GM23338 (cell line): ENCODE results near the gene ARRDC1. TPM values are rescaled to one million over a fixed set of nuclear protein-coding genes. Genes with fewer than 3 reads are reported as not detected.

Experiments used
- ATAC-seq: fragments of 200-7000 bp; cut with Tn5 transposase; 3 replicates; pipeline ENCODE4 v1.9.1; 2020
- DNase-seq: peaks from one replicate; pipeline ENCODE4 v3.0.0-alpha.2; 2015; ENCODE audit warnings: low spot score
- H2AFZ ChIP-seq: fragments of 200-600 bp; sonication (generic); 2 replicates; pipeline ENCODE4 v1.8.0; 2016; ENCODE audit warnings: antibody characterized with exemption, mild to moderate bottlenecking, moderate library complexity
- H3F3A ChIP-seq: fragments of 200-600 bp; sonication (generic); replicated peaks from 2 replicates; pipeline ENCODE4 v1.8.0; 2017; ENCODE audit warnings: antibody characterized with exemption, mixed run types, low read depth
- H3K27ac ChIP-seq: fragments of 200-600 bp; sonication (generic); 2 replicates; pipeline ENCODE4 v1.6.1; 2016; ENCODE audit warnings: low read depth
- H3K27me3 ChIP-seq: fragments of 200-600 bp; sonication (generic); 2 replicates; pipeline ENCODE4 v1.8.0; 2016; ENCODE audit warnings: mild to moderate bottlenecking, mixed run types, moderate library complexity; ENCODE audit not compliant: insufficient read depth
- H3K36me3 ChIP-seq: fragments of 200-600 bp; sonication (generic); 2 replicates; pipeline ENCODE4 v1.8.0; 2016; ENCODE audit warnings: mild to moderate bottlenecking; ENCODE audit not compliant: insufficient read depth
- H3K4me1 ChIP-seq: fragments of 200-600 bp; sonication (generic); 2 replicates; pipeline ENCODE4 v1.8.0; 2016; ENCODE audit warnings: mild to moderate bottlenecking, moderate library complexity; ENCODE audit not compliant: insufficient read depth
- H3K4me2 ChIP-seq: fragments of 200-600 bp; sonication (generic); 2 replicates; pipeline ENCODE4 v1.7.1; 2017; ENCODE audit warnings: mixed run types
- H3K4me3 ChIP-seq: fragments of 200-600 bp; sonication (generic); 2 replicates; pipeline ENCODE4 v1.6.1; 2016; ENCODE audit warnings: mixed run types
- H3K79me2 ChIP-seq: fragments of 200-600 bp; sonication (generic); replicated peaks from 2 replicates; pipeline ENCODE4 v1.8.0; 2017; ENCODE audit warnings: mild to moderate bottlenecking; ENCODE audit not compliant: insufficient read depth
- H3K9me2 ChIP-seq: fragments of 200-600 bp; sonication (generic); 2 replicates; pipeline ENCODE4 v1.8.0; 2017; ENCODE audit not compliant: insufficient read depth
- H4K20me1 ChIP-seq: fragments of 200-600 bp; sonication (generic); replicated peaks from 2 replicates; pipeline ENCODE4 v1.8.0; 2017; ENCODE audit warnings: mild to moderate bottlenecking; ENCODE audit not compliant: insufficient read depth
- H3K27ac Mint-ChIP-seq: 2 replicates; pipeline ENCODE4 v1.8.0; 2020; ENCODE audit warnings: inconsistent platforms, mild to moderate bottlenecking, moderate library complexity, mixed read lengths
- H3K27me3 Mint-ChIP-seq: 3 replicates; pipeline ENCODE4 v1.8.0; 2022; ENCODE audit warnings: low read depth, mild to moderate bottlenecking, moderate library complexity, mixed read lengths, inconsistent platforms; ENCODE audit not compliant: insufficient read depth, poor library complexity
- H3K36me3 Mint-ChIP-seq: 3 replicates; pipeline ENCODE4 v1.8.0; 2021; ENCODE audit warnings: low read depth, mild to moderate bottlenecking, inconsistent platforms, moderate library complexity, mixed read lengths
- H3K4me1 Mint-ChIP-seq: 3 replicates; pipeline ENCODE4 v1.8.0; 2020; ENCODE audit warnings: mild to moderate bottlenecking, inconsistent platforms, mixed read lengths
- H3K4me3 Mint-ChIP-seq: 3 replicates; pipeline ENCODE4 v1.8.0; 2021; ENCODE audit warnings: moderate library complexity, mild to moderate bottlenecking, inconsistent platforms, mixed read lengths
- H3K9me3 Mint-ChIP-seq: 3 replicates; pipeline ENCODE4 v1.8.0; 2020; ENCODE audit warnings: moderate library complexity, mild to moderate bottlenecking, inconsistent platforms, mixed read lengths
- CREB1 ChIP-seq: fragments of 250-450 bp; sonication (Bioruptor Pico); IDR thresholded peaks from 2 replicates; pipeline ENCODE4 v1.5.0; 2020; ENCODE audit warnings: low read depth, mild to moderate bottlenecking, moderate library complexity
- CTCF ChIP-seq, 2 experiments: fragments of 200-600 bp in 1 of 2; sonication (generic) in 1 of 2; conservative IDR thresholded peaks; 2 replicates each; pipeline versions ENCODE4 v1.5.1 to v1.6.1; 2016 to 2017; ENCODE audit warnings: antibody characterized with exemption in 2 of 2, low read depth in 2 of 2, mild to moderate bottlenecking in 2 of 2, moderate library complexity in 1 of 2
- ETS1 ChIP-seq: IDR thresholded peaks from 2 replicates; pipeline ENCODE4 v1.6.1; 2016; ENCODE audit warnings: antibody characterized with exemption
- EZH2 ChIP-seq: fragments of 200-600 bp; sonication (generic); IDR thresholded peaks from one replicate; pipeline ENCODE4 v1.8.0; 2017; ENCODE audit warnings: antibody characterized with exemption, mild to moderate bottlenecking, low read depth; ENCODE audit not compliant: unreplicated experiment
- EZH2phosphoT487 ChIP-seq: fragments of 200-600 bp; sonication (generic); IDR thresholded peaks from one replicate; pipeline ENCODE4 v1.8.1; 2018; ENCODE audit warnings: antibody characterized with exemption; ENCODE audit not compliant: unreplicated experiment
- JUNB ChIP-seq: IDR thresholded peaks from one replicate; pipeline ENCODE4 v1.6.1; 2016; ENCODE audit warnings: antibody characterized with exemption; ENCODE audit not compliant: unreplicated experiment
- NANOG ChIP-seq: IDR thresholded peaks from 2 replicates; pipeline ENCODE4 v1.6.1; 2016; ENCODE audit warnings: antibody characterized with exemption, borderline replicate concordance
- POLR2AphosphoS5 ChIP-seq: IDR thresholded peaks from 2 replicates; pipeline ENCODE4 v1.6.1; 2016; ENCODE audit warnings: antibody characterized with exemption, low read depth
- REST ChIP-seq: IDR thresholded peaks from one replicate; pipeline ENCODE4 v1.6.1; 2018; ENCODE audit warnings: antibody characterized with exemption; ENCODE audit not compliant: unreplicated experiment
- STAT1 ChIP-seq: IDR thresholded peaks from one replicate; pipeline ENCODE4 v1.6.1; 2016; ENCODE audit warnings: antibody characterized with exemption; ENCODE audit not compliant: unreplicated experiment
- ZNF114 ChIP-seq: fragments of 250-450 bp; sonication (Bioruptor Pico); IDR thresholded peaks from 2 replicates; pipeline ENCODE4 v1.5.0; 2020; ENCODE audit warnings: mild to moderate bottlenecking, moderate library complexity
- ZNF331 ChIP-seq: fragments of 250-450 bp; sonication (Bioruptor Pico); IDR thresholded peaks from 2 replicates; pipeline ENCODE4 v1.5.0; 2020; ENCODE audit warnings: low read depth, mild to moderate bottlenecking, moderate library complexity
- ZNF462 ChIP-seq: fragments of 250-450 bp; sonication (Bioruptor Pico); IDR thresholded peaks from 2 replicates; pipeline ENCODE4 v1.5.0; 2020; ENCODE audit warnings: mild to moderate bottlenecking, moderate library complexity
- polyA plus RNA-seq: library from polyadenylated mRNA; unstranded; fragments of >200 nt; fragmentation: Nextera tagmentation; extraction: Ambion mirVana; gene quantifications from 2 replicates; pipeline ENCODE4 v1.2.1, GENCODE V29; 2016
- total RNA-seq: library from RNA; depleted of rRNA; stranded (reverse); fragments of >200 nt; shearing (Covaris generic); gene quantifications from 2 replicates; pipeline ENCODE4 v1.2.3, GENCODE V29; 2014

The ARRDC1 gene
- total and polyA plus RNA-seq, 2 experiments from 2014 or later = 36.6 to 63.8 TPM

- Histone ChIP-seq H3K4me1 (no peaks in the 10 kb centered on the region), H3K4me3 (no peak overlapping the region), H2AFZ (no peak overlapping the region), H3K27me3 (peaks cover 1% of the 10 kb centered on the region), H3K79me2 (no peaks in the 10 kb centered on the region), H3K9me2 (no peaks in the 10 kb centered on the region), H4K20me1 (peaks cover 5% of the 10 kb centered on the region; the same call in 1 of the 2 replicates), H3F3A (0 out of 2 replicates have a peak, but pooled peaks cover 2% of the 10 kb centered on the region), H3K36me3 (no peaks in the 10 kb centered on the region), H3K4me2 (no peak overlapping the region), H3K27ac (no peak overlapping the region)
- no peak overlapping the region for H3K27ac Mint-ChIP-seq
- peaks cover 6% of the 10 kb centered on the region for H3K4me1 Mint-ChIP-seq
- H3K36me3 Mint-ChIP-seq = no peaks in the 10 kb centered on the region; the same call in 2 of the 3 replicates
- no peak for TF ChIP-seq ZNF462 (CRISPR knock-in tag)
- no peak for TF ChIP-seq CREB1 (CRISPR knock-in tag)
- no peak for TF ChIP-seq ZNF331 (CRISPR knock-in tag)
- no peak for TF ChIP-seq ETS1
- no peak for TF ChIP-seq EZH2
- TF ChIP-seq JUNB = no peak
- TF ChIP-seq ZNF114 = no peak
- TF ChIP-seq EZH2phosphoT487 = no peak
- TF ChIP-seq REST = no peak
- TF ChIP-seq STAT1 = no peak
- no peak for TF ChIP-seq CTCF (conservative IDR thresholded peaks at IDR 0.05; ENCODE audit: low read depth in 2 of 2)
- no peak for TF ChIP-seq POLR2AphosphoS5
- no peak for TF ChIP-seq NANOG
- ATAC-seq (no peak), DNase-seq (no peak)
- H3K27me3 Mint-ChIP-seq = peaks cover 21% of the 10 kb centered on the region
- no peak overlapping the region for H3K4me3 Mint-ChIP-seq
- no peaks in the 10 kb centered on the region; the same call in 2 of the 3 replicates for H3K9me3 Mint-ChIP-seq
These were observed 6.5 kb upstream of the ARRDC1 start for GRCh38 chr9:137598943-137599342.
